Transverse colon (tissue), 4 donors: ENCODE data around the gene TUSC7. TPM values are rescaled to one million over a fixed set of nuclear protein-coding genes. Genes with fewer than 3 reads are reported as not detected.

Experiments used
- DNase-seq: peaks from one replicate; pipeline ENCODE4 v3.0.0-alpha.2; 2019
- H3K27ac ChIP-seq, 4 donors: fragments of 200-600 bp; sonication (generic); 2 replicates each; pipeline ENCODE4 v1.5.1; 2016 to 2018; ENCODE audit warnings: inconsistent platforms in 4 of 4
- H3K27me3 ChIP-seq: fragments of 200-600 bp; sonication (generic); 2 replicates; pipeline ENCODE4 v1.5.1; 2017; ENCODE audit warnings: inconsistent platforms
- H3K36me3 ChIP-seq, 4 donors: fragments of 200-600 bp; sonication (generic); 2 replicates each; pipeline ENCODE4 v1.5.1; 2017 to 2019; ENCODE audit warnings: inconsistent platforms in 4 of 4
- H3K4me1 ChIP-seq, 4 donors: fragments of 200-600 bp; sonication (generic); 2 replicates each; pipeline ENCODE4 v1.5.1; 2017 to 2020; ENCODE audit warnings: inconsistent platforms in 4 of 4
- H3K4me3 ChIP-seq, 4 donors: fragments of 200-600 bp; sonication (generic); 1 replicate in 1 of 4; 2 replicates in 3 of 4; pipeline versions ENCODE4 v1.5.1 to v1.6.1; 2017 to 2019; ENCODE audit warnings: inconsistent platforms in 4 of 4
- H3K9me3 ChIP-seq, 2 donors: fragments of 200-600 bp; sonication (generic); 2 replicates each; pipeline ENCODE4 v1.5.1; 2017 to 2019; ENCODE audit warnings: inconsistent platforms in 2 of 2
- CTCF ChIP-seq, 5 experiments: fragments of 200-600 bp in 3 of 5; fragments of 450-650 bp in 2 of 5; sonication (generic) in 3 of 5; IDR thresholded peaks; 1 replicate in 2 of 5; 2 replicates in 3 of 5; pipeline ENCODE4 v1.5.1; 2016 to 2017; ENCODE audit warnings: antibody characterized with exemption in 5 of 5, inconsistent platforms in 3 of 5, mild to moderate bottlenecking in 2 of 5, moderate library complexity in 1 of 5
- EP300 ChIP-seq: sonication (generic); formaldehyde crosslinking; IDR thresholded peaks from one replicate; pipeline ENCODE4 v1.6.1; 2017; ENCODE audit warnings: antibody characterized with exemption, low read depth
- POLR2A ChIP-seq: fragments of 450-650 bp; IDR thresholded peaks from one replicate; pipeline ENCODE4 v1.6.1; 2016; ENCODE audit warnings: antibody characterized with exemption, mild to moderate bottlenecking, moderate library complexity
- POLR2AphosphoS5 ChIP-seq, 3 donors: sonication (generic); formaldehyde crosslinking; IDR thresholded peaks; one replicate each; pipeline ENCODE4 v1.6.1; 2016; ENCODE audit warnings: antibody characterized with exemption in 3 of 3
- WGBS, 2 donors: methylation state at CpG; one replicate each; pipeline ENCODE4 v1.1.5; 2018; ENCODE audit warnings: low coverage in 1 of 2; 5-methylcytosine and 5-hydroxymethylcytosine counted together
- in situ Hi-C, 4 donors: fragments of 200-750 bp; cut with MboI; loops; one replicate each; pipeline versions ENCODE4 v1.15.0 to v1.15.1; 2017; ENCODE audit warnings: low sequenced_read_pairs in 3 of 4, low pct_ligation_motif_present in 1 of 4, low pct_unique_long_range_greater_than_20kb in 1 of 4
- intact Hi-C: fragments of 100-400 bp; cut with DNase I; formaldehyde crosslinking; loops from one replicate; pipeline ENCODE4 v1.15.1; 2023; ENCODE audit warnings: low total_unique reads
- total RNA-seq, 4 donors: library from RNA; depleted of rRNA; stranded (reverse); fragments of >200 nt; gene quantifications; one replicate each; pipeline ENCODE4 v1.1.0, GENCODE V29; 2016

The TUSC7 gene
- total RNA-seq, 4 donors from 2014 or later, result not detected

- in situ Hi-C loops, result no loop called here
- H3K9me3 ChIP-seq, result no peaks in the 10 kb centered on the region
- intact Hi-C loops, result no loop called here
- no peak overlapping the region for H3K27ac ChIP-seq
- H3K36me3 ChIP-seq, result no peaks in the 10 kb centered on the region
- H3K4me3 ChIP-seq, result no peak overlapping the region
- TF ChIP-seq POLR2AphosphoS5 (IDR thresholded peaks at IDR 0.05) (no peak), CTCF (IDR thresholded peaks at IDR 0.05) (no peak), EP300 (no peak), POLR2A (no peak)
- no peaks in the 10 kb centered on the region for H3K27me3 ChIP-seq
- H3K4me1 ChIP-seq, result no peaks in the 10 kb centered on the region
- WGBS, 2 donors, result 89% methylated on average over 1 of the region's 1 CpG; no CpG with 5 or more reads in 1 of the 2 donors
- DNase-seq, result no peak
Measured at GRCh38 chr3:116717566-116717965, 8.0 kb downstream of the TUSC7 start.

GRCh38 chr3:116728454-116728853 is 18.9 kb downstream of the TUSC7 start:
- H3K36me3 ChIP-seq, result no peaks in the 10 kb centered on the region
- no peaks in the 10 kb centered on the region for H3K4me1 ChIP-seq
- H3K4me3 ChIP-seq, result no peak overlapping the region
- in situ Hi-C loops (no loop called here), intact Hi-C loops (no loop called here)
- no peak overlapping the region for H3K27ac ChIP-seq
- no peaks in the 10 kb centered on the region for H3K27me3 ChIP-seq
- no peaks in the 10 kb centered on the region for H3K9me3 ChIP-seq
- WGBS, 2 donors, result 66 to 80% methylated on average over 2 of the region's 2 CpGs
- TF ChIP-seq POLR2AphosphoS5 (IDR thresholded peaks at IDR 0.05), result no peak
- no peak for TF ChIP-seq EP300
- no peak for TF ChIP-seq POLR2A
- no peak for TF ChIP-seq CTCF (IDR thresholded peaks at IDR 0.05)
- DNase-seq, result no peak

- no peaks in the 10 kb centered on the region for H3K9me3 ChIP-seq
- DNase-seq, result no peak
- no peak overlapping the region for H3K4me3 ChIP-seq
- intact Hi-C loops, result no loop called here
- TF ChIP-seq POLR2A (no peak), POLR2AphosphoS5 (IDR thresholded peaks at IDR 0.05) (no peak), CTCF (IDR thresholded peaks at IDR 0.05) (no peak), EP300 (no peak)
- H3K27me3 ChIP-seq, result no peaks in the 10 kb centered on the region
- no peaks in the 10 kb centered on the region for H3K4me1 ChIP-seq
- WGBS, 2 donors, result 92% methylated on average over 2 of the region's 2 CpGs; no CpG with 5 or more reads in 1 of the 2 donors
- in situ Hi-C loops, result no loop called here
- H3K36me3 ChIP-seq, result no peaks in the 10 kb centered on the region
- H3K27ac ChIP-seq, result no peak overlapping the region
Measured at GRCh38 chr3:116734243-116734642, 24.7 kb downstream of the TUSC7 start.

- H3K9me3 ChIP-seq, result no peaks in the 10 kb centered on the region
- no peaks in the 10 kb centered on the region for H3K27me3 ChIP-seq
- no peak for DNase-seq
- no peaks in the 10 kb centered on the region for H3K4me1 ChIP-seq
- no peak overlapping the region for H3K4me3 ChIP-seq
- WGBS, 2 donors, result 42 to 62% methylated on average over 2 of the region's 2 CpGs
- no peaks in the 10 kb centered on the region for H3K36me3 ChIP-seq
- no peak for TF ChIP-seq POLR2AphosphoS5 (IDR thresholded peaks at IDR 0.05)
- no peak for TF ChIP-seq POLR2A
- TF ChIP-seq CTCF (IDR thresholded peaks at IDR 0.05), result no peak
- no peak for TF ChIP-seq EP300
- in situ Hi-C loops (no loop called here), intact Hi-C loops (no loop called here)
- H3K27ac ChIP-seq, result no peak overlapping the region
Measured at GRCh38 chr3:116739678-116740077, 30.1 kb downstream of the TUSC7 start.
